NCI-H345 treated with DMSO at 0.1 percent for 48 hours (cell line): Measurements from ENCODE around the gene ATP5PB.
A peak's percentile ranks its signal among the peaks of the same experiment; 100 is the strongest.

Experiments
- DNase-seq: peaks from one replicate; lab custom pipeline; 2025; ENCODE audit not compliant: unreplicated experiment; lab: John Stamatoyannopoulos, UW

Gene ATP5PB

GRCh38 chr1:111474521-111474920 lies 25.3 kb downstream of the ATP5PB start:
- no peak for DNase-seq

GRCh38 chr1:111475701-111476100 lies 26.4 kb downstream of the ATP5PB start:
- DNase-seq, result no peak

- no peak for DNase-seq
Measured at GRCh38 chr1:111476214-111476613, 26.9 kb downstream of the ATP5PB start.

- DNase-seq, result no peak
Measured at GRCh38 chr1:111476761-111477309, 27.6 kb downstream of the ATP5PB start.

GRCh38 chr1:111480674-111481073 lies 31.4 kb downstream of the ATP5PB start:
- no peak for DNase-seq

GRCh38 chr1:111481387-111482221 lies 32.3 kb downstream of the ATP5PB start:
- peak; percentile 3 for DNase-seq

GRCh38 chr1:111483166-111483565 lies 33.9 kb downstream of the ATP5PB start:
- DNase-seq, result no peak

- DNase-seq, result no peak
Measured at GRCh38 chr1:111483876-111484275, 34.6 kb downstream of the ATP5PB start.

GRCh38 chr1:111484391-111485026 lies 35.2 kb downstream of the ATP5PB start:
- DNase-seq, result no peak

- no peak for DNase-seq
Measured at GRCh38 chr1:111486431-111486830, 37.2 kb downstream of the ATP5PB start.

GRCh38 chr1:111487133-111487532 lies 37.9 kb downstream of the ATP5PB start:
- no peak for DNase-seq

GRCh38 chr1:111488669-111489068 lies 39.4 kb downstream of the ATP5PB start:
- DNase-seq, result no peak

GRCh38 chr1:111489604-111490003 lies 40.3 kb downstream of the ATP5PB start:
- no peak for DNase-seq

- DNase-seq, result no peak
Measured at GRCh38 chr1:111490220-111490619, 41.0 kb downstream of the ATP5PB start.

- DNase-seq, result no peak
Measured at GRCh38 chr1:111491070-111491469, 41.8 kb downstream of the ATP5PB start.

GRCh38 chr1:111496398-111496797 lies 47.1 kb downstream of the ATP5PB start:
- DNase-seq, result no peak

- no peak for DNase-seq
Measured at GRCh38 chr1:111497592-111497991, 48.3 kb downstream of the ATP5PB start.

- no peak for DNase-seq
Measured at GRCh38 chr1:111499026-111499785, 49.9 kb downstream of the ATP5PB start.

GRCh38 chr1:111501645-111502044 lies 52.4 kb downstream of the ATP5PB start:
- DNase-seq, result no peak

GRCh38 chr1:111503585-111504060 lies 54.4 kb downstream of the ATP5PB start, which contains the start of the genes ADORA3 and TMIGD3:
ADORA3 (minus strand) TSS chr1:111503633; CDS start chr1:111503354, 279 bp downstream.
TMIGD3 (minus strand) TSS chr1:111503633; CDS start chr1:111503354, 279 bp downstream.
- DNase-seq, result no peak

- no peak for DNase-seq
Measured at GRCh38 chr1:111504097-111504496, 54.8 kb downstream of the ATP5PB start.
